Natural killer cell (primary cell): Measurements from ENCODE around the gene STK39. TPM values are rescaled to one million over a fixed set of nuclear protein-coding genes. Genes with fewer than 3 reads are reported as not detected.
A peak's percentile ranks its signal among the peaks of the same experiment; 100 is the strongest.

Experiments
- ATAC-seq, 3 donors: fragments of 150-1000 bp in 2 of 3; fragments of 200-7000 bp in 1 of 3; cut with Tn5 transposase; 1 replicate in 1 of 3; 2 replicates in 2 of 3; pipeline ENCODE4 v1.10.0; 2021; ENCODE audit warnings: mild to moderate bottlenecking in 2 of 3, moderate library complexity in 2 of 3
- DNase-seq, 2 donors: peaks; one replicate each; pipeline versions ENCODE4 v3.0.0 to v3.0.0-alpha.2; 2013 to 2021; ENCODE audit warnings: mixed read lengths in 1 of 2
- H3K27ac ChIP-seq: one replicate; pipeline ENCODE4 v1.5.1; 2013; ENCODE audit warnings: mild to moderate bottlenecking, low read length
- H3K27me3 ChIP-seq: one replicate; pipeline ENCODE4 v1.6.1; 2013; ENCODE audit warnings: low read length; ENCODE audit not compliant: control insufficient read depth, insufficient read depth
- H3K36me3 ChIP-seq: one replicate; pipeline ENCODE4 v1.6.1; 2013; ENCODE audit warnings: low read length; ENCODE audit not compliant: control insufficient read depth, insufficient read depth
- H3K4me1 ChIP-seq: one replicate; pipeline ENCODE4 v1.6.1; 2013; ENCODE audit warnings: low read length; ENCODE audit not compliant: control insufficient read depth, insufficient read depth
- H3K4me3 ChIP-seq: one replicate; pipeline ENCODE4 v1.5.1; 2013; ENCODE audit warnings: low read length
- H3K9me3 ChIP-seq: one replicate; pipeline ENCODE4 v1.6.1; 2013; ENCODE audit warnings: low read length; ENCODE audit not compliant: control insufficient read depth, insufficient read depth
- H3K27ac Mint-ChIP-seq, 2 donors: one replicate each; pipeline ENCODE4 v1.8.0; 2022; ENCODE audit warnings: mild to moderate bottlenecking in 2 of 2, mixed read lengths in 2 of 2, moderate library complexity in 1 of 2
- H3K27me3 Mint-ChIP-seq, 2 donors: one replicate each; pipeline ENCODE4 v1.8.0; 2022; ENCODE audit warnings: low read depth in 2 of 2, mixed read lengths in 2 of 2
- H3K36me3 Mint-ChIP-seq: one replicate; pipeline ENCODE4 v1.8.0; 2022; ENCODE audit warnings: mixed read lengths
- H3K4me1 Mint-ChIP-seq, 2 donors: one replicate each; pipeline ENCODE4 v1.8.0; 2022; ENCODE audit warnings: mixed read lengths in 2 of 2
- H3K4me3 Mint-ChIP-seq: one replicate; pipeline ENCODE4 v1.8.0; 2022; ENCODE audit warnings: mild to moderate bottlenecking, moderate library complexity, mixed read lengths
- H3K9me3 Mint-ChIP-seq, 2 donors: one replicate each; pipeline ENCODE4 v1.8.0; 2022; ENCODE audit warnings: mixed read lengths in 2 of 2
- CTCF ChIP-seq: fragments of 200-600 bp; IDR thresholded peaks from one replicate; pipeline ENCODE4 v1.8.0; 2022; ENCODE audit warnings: antibody characterized with exemption
- WGBS: methylation state at CpG from one replicate; pipeline ENCODE4 v1.1.7; 2013; ENCODE audit warnings: missing lambda C conversion rate; ENCODE audit not compliant: insufficient coverage; 5-methylcytosine and 5-hydroxymethylcytosine counted together
- intact Hi-C: fragments of 100-400 bp; cut with micrococcal nuclease; formaldehyde crosslinking; loops from one replicate; pipeline ENCODE4 v1.14.2; 2022
- total RNA-seq, 4 donors: library from RNA; stranded (reverse); fragments of 120-200 nt in 1 of 4; gene quantifications; one replicate each; pipeline versions ENCODE4 v1.2.3 to v1.2.4, GENCODE V29; 2013 to 2022

STK39 gene
- total RNA-seq, 3 donors from 2014 or later (not counting 1 experiment from before 2014, with no cell fraction given) = 53.3 to 79.3 (median 66.6) TPM

DNA sequence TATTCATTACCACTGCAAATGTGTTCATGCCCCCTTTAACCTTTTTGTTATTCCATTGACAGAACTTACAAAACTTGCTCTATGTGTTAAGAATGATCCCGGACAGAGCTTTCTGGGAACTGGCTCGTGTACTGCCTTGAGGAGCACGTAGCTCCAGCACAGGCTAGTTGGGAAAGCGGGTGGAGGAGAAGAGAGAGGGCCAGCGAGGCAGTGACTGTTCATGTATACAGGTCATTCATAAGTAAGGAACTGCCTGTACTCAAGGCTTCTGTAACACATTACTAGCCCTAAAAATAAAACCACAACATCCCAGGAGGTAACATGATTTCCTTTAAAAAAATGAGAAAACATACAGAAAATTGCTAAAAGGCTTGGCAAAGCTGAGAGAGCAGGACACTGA is 109.0 kb downstream of the STK39 start:
- Mint-ChIP-seq H3K4me3 (no peak overlapping the region), H3K27ac (peak overlapping the region in 1 of 2 donors; percentile 72), H3K27me3 (no peaks in the 10 kb centered on the region), H3K36me3 (peaks cover 19% of the 10 kb centered on the region), H3K4me1 (peaks cover 24 to 48% of the 10 kb centered on the region in 2 donors), H3K9me3 (no peaks in the 10 kb centered on the region)
- H3K27ac ChIP-seq = no peak overlapping the region
- no peaks in the 10 kb centered on the region for H3K9me3 ChIP-seq
- intact Hi-C loops = loop anchor here (5.0 kb wide), 1 partner anchor 784 kb away; no protein-coding TSS in a partner anchor
- H3K4me1 ChIP-seq = no peaks in the 10 kb centered on the region
- H3K27me3 ChIP-seq = no peaks in the 10 kb centered on the region
- H3K36me3 ChIP-seq = peaks cover 47% of the 10 kb centered on the region
- ATAC-seq (no peak), DNase-seq (no peak)
- no peak overlapping the region for H3K4me3 ChIP-seq
- WGBS = 95% methylated on average over 5 of the region's 5 CpGs
- TF ChIP-seq CTCF = no peak

- Histone ChIP-seq H3K27ac (peak overlapping the region; percentile 17), H3K27me3 (no peaks in the 10 kb centered on the region), H3K36me3 (peaks cover 47% of the 10 kb centered on the region), H3K4me3 (no peak overlapping the region), H3K4me1 (no peaks in the 10 kb centered on the region), H3K9me3 (no peaks in the 10 kb centered on the region)
- Mint-ChIP-seq H3K27ac (peak overlapping the region; percentile 72 to 76), H3K4me3 (no peak overlapping the region), H3K36me3 (peaks cover 19% of the 10 kb centered on the region), H3K4me1 (peaks cover 21 to 45% of the 10 kb centered on the region in 2 donors), H3K9me3 (no peaks in the 10 kb centered on the region), H3K27me3 (no peaks in the 10 kb centered on the region)
- ATAC-seq (no peak), DNase-seq (no peak)
- 84% methylated on average over 3 of the region's 3 CpGs for WGBS
- TF ChIP-seq CTCF = no peak
- intact Hi-C loops = loop anchor here (2.0 to 5.0 kb wide), 2 partner anchors 155 to 785 kb away; no protein-coding TSS in a partner anchor
These were observed 109.8 kb downstream of the STK39 start for GRCh38 chr2:168137510-168138180.

GRCh38 chr2:168136392-168136977 is 110.9 kb downstream of the STK39 start:
- intact Hi-C loops = loop anchor here (2.0 to 5.0 kb wide), 2 partner anchors 156 to 786 kb away; no protein-coding TSS in a partner anchor

More at GRCh38 chr2:168136392-168136977, 110.9 kb downstream of the STK39 start:
- DNase-seq (peak in 1 of 2 donors; percentile 63), ATAC-seq (peak; percentile 39 to 70 (median 67))
- Mint-ChIP-seq H3K4me1 (peaks cover 33 to 53% of the 10 kb centered on the region in 2 donors), H3K9me3 (no peaks in the 10 kb centered on the region), H3K27ac (peak overlapping the region; percentile 72 to 76), H3K36me3 (peaks cover 19% of the 10 kb centered on the region), H3K27me3 (no peaks in the 10 kb centered on the region), H3K4me3 (no peak overlapping the region)
- TF ChIP-seq CTCF = peak; percentile 76
- no peak overlapping the region for H3K27ac ChIP-seq
- H3K27me3 ChIP-seq = no peaks in the 10 kb centered on the region
- H3K4me3 ChIP-seq = no peak overlapping the region
- H3K36me3 ChIP-seq = peaks cover 49% of the 10 kb centered on the region
- no peaks in the 10 kb centered on the region for H3K4me1 ChIP-seq
- no peaks in the 10 kb centered on the region for H3K9me3 ChIP-seq
- 33% methylated on average over 1 of the region's 2 CpGs for WGBS
